Left lung (tissue), 10 donors: Measurements from ENCODE around the gene TOMM6. TPM values are rescaled to one million over a fixed set of nuclear protein-coding genes. Genes with fewer than 3 reads are reported as not detected.

Source experiments
- ATAC-seq: fragments of 200-7000 bp; cut with Tn5 transposase; one replicate; pipeline ENCODE4 v1.9.1; 2020; ENCODE audit warnings: moderate library complexity
- DNase-seq, 4 donors: peaks; one replicate each; pipeline ENCODE4 v3.0.0-alpha.2; 2013 to 2020
- H3K27ac ChIP-seq, 2 donors: fragments of 200-600 bp; sonication (generic) in 1 of 2; one replicate each; pipeline versions ENCODE4 v1.5.0 to v1.8.0; 2020 to 2021
- H3K27me3 ChIP-seq, 2 donors: fragments of 200-600 bp; sonication (generic) in 1 of 2; one replicate each; pipeline versions ENCODE4 v1.5.0 to v1.8.0; 2020 to 2021
- H3K36me3 ChIP-seq, 2 donors: fragments of 200-600 bp; sonication (generic) in 1 of 2; one replicate each; pipeline versions ENCODE4 v1.5.0 to v1.8.0; 2020 to 2021
- H3K4me1 ChIP-seq, 2 donors: fragments of 200-600 bp; one replicate each; pipeline ENCODE4 v1.8.0; 2021
- H3K4me3 ChIP-seq, 2 donors: fragments of 200-600 bp; sonication (generic) in 1 of 2; one replicate each; pipeline versions ENCODE4 v1.5.0 to v1.8.0; 2020 to 2021; ENCODE audit warnings: mild to moderate bottlenecking in 1 of 2
- H3K9me3 ChIP-seq, 2 donors: fragments of 200-600 bp; sonication (generic) in 1 of 2; one replicate each; pipeline versions ENCODE4 v1.5.0 to v1.8.0; 2020 to 2021
- intact Hi-C, 2 donors: fragments of 100-400 bp; cut with DNase I; formaldehyde crosslinking; loops; one replicate each; pipeline versions ENCODE4 v1.11.2 to v1.14.2; 2022
- polyA plus RNA-seq, 6 donors: library from polyadenylated mRNA; unstranded; fragments of 120-200 nt; gene quantifications; one replicate each; pipeline ENCODE4 v1.2.1, GENCODE V29; 2013; ENCODE audit not compliant: insufficient read length in 6 of 6
- total RNA-seq, 2 donors: library from RNA; stranded (reverse); fragmentation: NEBNext Ultra II Directional; extraction: Animal tissue kit (Norgen Biotek cat#: 25700); gene quantifications; one replicate each; pipeline ENCODE4 v1.2.1, GENCODE V29; 2021
- TF ChIP-seq, protein P1 (sequence below), 2 donors: fragments of 200-600 bp; sonication (generic) in 1 of 2; IDR thresholded peaks; one replicate each; pipeline versions ENCODE4 v1.5.0 to v1.8.0; 2021; ENCODE audit warnings: antibody characterized with exemption in 2 of 2
- donor health status: DM: no; HTN: yes; CAD: no.
- donor health status: DM: no; HTN: no; CAD: no.

Gene TOMM6
- total and polyA plus RNA-seq, 8 donors, result 169 to 203 (median 188) TPM

DNA sequence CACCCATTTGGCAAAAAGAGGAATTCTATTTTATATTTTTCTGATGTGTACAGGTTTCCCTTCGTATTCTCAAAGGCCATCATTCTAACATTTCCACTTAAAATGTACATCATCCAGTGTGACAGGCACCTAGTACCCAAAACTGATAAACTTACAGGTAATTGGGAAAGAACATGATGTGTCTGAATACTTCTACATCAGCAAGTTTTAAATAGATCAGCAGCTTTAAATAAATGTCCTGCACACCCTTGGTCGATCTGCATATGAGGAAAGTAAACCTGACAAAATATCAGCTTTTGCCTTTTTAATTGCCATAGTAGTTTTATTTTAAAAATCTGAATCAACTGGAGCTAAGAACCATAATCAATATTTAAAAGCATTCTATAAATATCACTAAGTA lies 26.5 kb downstream of the TOMM6 start:
- no peak overlapping the region for H3K27ac ChIP-seq
- H3K9me3 ChIP-seq, result no peaks in the 10 kb centered on the region
- H3K4me3 ChIP-seq, result no peak overlapping the region
- H3K36me3 ChIP-seq, result no peaks in the 10 kb centered on the region
- no peaks in the 10 kb centered on the region for H3K27me3 ChIP-seq
- TF ChIP-seq, protein P1, sequence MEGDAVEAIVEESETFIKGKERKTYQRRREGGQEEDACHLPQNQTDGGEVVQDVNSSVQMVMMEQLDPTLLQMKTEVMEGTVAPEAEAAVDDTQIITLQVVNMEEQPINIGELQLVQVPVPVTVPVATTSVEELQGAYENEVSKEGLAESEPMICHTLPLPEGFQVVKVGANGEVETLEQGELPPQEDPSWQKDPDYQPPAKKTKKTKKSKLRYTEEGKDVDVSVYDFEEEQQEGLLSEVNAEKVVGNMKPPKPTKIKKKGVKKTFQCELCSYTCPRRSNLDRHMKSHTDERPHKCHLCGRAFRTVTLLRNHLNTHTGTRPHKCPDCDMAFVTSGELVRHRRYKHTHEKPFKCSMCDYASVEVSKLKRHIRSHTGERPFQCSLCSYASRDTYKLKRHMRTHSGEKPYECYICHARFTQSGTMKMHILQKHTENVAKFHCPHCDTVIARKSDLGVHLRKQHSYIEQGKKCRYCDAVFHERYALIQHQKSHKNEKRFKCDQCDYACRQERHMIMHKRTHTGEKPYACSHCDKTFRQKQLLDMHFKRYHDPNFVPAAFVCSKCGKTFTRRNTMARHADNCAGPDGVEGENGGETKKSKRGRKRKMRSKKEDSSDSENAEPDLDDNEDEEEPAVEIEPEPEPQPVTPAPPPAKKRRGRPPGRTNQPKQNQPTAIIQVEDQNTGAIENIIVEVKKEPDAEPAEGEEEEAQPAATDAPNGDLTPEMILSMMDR (IDR thresholded peaks at IDR 0.05), result no peak
- ATAC-seq, result no peak
- no peak for DNase-seq
- intact Hi-C loops, result no loop called here
- no peaks in the 10 kb centered on the region for H3K4me1 ChIP-seq

DNA sequence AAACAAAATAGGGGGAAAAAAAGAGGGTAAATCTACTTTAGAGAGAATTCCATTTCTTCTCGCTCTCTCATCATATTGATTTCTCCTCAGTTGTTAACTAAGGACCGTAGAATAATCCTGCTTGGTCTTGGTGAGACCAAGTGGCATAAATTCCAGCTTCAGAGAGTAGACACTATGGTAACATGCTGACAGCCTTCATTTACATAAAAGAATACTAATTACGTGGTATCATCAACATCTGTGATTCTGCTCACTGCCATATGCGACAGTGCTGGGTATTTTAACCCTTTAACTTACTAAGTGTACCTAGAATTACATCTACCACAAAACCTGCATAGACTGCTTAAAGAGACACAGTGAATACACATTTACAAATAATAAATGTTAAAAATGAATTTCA lies 27.1 kb downstream of the TOMM6 start:
- H3K9me3 ChIP-seq, result no peaks in the 10 kb centered on the region
- H3K27me3 ChIP-seq, result no peaks in the 10 kb centered on the region
- no peak for ATAC-seq
- no peaks in the 10 kb centered on the region for H3K4me1 ChIP-seq
- TF ChIP-seq, protein P1 (IDR thresholded peaks at IDR 0.05), result no peak
- intact Hi-C loops, result no loop called here
- H3K4me3 ChIP-seq, result no peak overlapping the region
- DNase-seq, result no peak
- H3K36me3 ChIP-seq, result no peaks in the 10 kb centered on the region
- H3K27ac ChIP-seq, result no peak overlapping the region

DNA sequence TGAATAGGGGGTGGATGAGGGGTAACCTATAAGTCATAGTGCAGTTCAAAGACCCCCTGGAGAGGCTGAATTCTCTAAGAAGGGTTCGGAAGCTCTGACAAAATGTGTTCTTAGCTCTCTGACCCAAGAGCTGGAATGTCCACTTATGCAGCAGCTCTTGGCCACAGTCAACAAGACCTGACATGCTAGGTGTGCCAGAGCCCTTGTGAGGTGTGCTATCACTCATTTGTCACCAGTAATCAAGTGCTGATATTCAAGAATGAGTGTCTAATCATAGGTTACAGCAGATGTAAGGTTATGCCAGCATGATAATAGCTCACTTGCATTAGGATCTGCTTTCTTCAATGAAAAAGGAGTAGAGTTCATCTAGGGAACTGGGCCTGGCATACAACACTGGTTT lies 28.1 kb downstream of the TOMM6 start:
- intact Hi-C loops, result no loop called here
- TF ChIP-seq, protein P1 (IDR thresholded peaks at IDR 0.05), result no peak
- no peaks in the 10 kb centered on the region for H3K9me3 ChIP-seq
- H3K4me3 ChIP-seq, result no peak overlapping the region
- no peaks in the 10 kb centered on the region for H3K27me3 ChIP-seq
- ATAC-seq, result peak; percentile 77
- H3K4me1 ChIP-seq, result no peaks in the 10 kb centered on the region
- H3K36me3 ChIP-seq, result no peaks in the 10 kb centered on the region
- DNase-seq, result no peak
- H3K27ac ChIP-seq, result no peak overlapping the region

DNA sequence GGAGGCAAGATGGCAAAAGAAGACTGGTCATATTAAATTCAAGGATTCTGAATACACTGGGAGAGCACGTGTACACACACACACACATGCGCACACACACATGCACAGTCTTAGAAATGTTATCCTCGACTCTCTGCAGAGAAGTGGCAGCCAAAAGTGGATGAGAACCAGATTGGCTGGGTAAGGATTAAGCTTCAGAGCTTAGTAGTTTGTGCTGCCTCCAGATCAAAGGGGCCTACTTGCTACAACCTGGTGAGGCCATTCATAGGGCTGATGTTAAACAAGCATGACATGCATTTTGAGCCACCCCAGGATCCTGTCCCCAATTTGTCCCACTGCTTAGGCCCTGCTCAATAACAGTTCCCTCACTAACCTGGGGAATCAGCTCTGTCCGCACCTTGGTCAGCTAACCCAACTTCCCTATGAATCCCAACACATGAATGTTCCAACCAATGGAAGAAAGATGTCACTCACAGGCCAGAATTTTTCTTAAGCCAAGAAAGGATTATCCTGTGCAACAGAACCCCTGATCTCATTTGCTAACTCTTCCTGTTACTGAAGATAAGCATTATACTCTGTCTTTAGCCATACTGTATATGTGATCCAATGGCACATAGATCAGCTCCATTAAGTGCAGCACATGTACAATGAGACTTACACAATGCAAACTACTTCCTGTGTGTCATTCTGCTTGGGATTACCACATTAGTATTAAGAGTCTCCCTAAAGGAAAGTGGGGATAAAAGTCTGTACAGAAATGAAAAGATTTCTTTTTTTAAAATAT lies 31.0 kb downstream of the TOMM6 start:
- ATAC-seq (no peak), DNase-seq (no peak)
- no peaks in the 10 kb centered on the region for H3K27me3 ChIP-seq
- H3K4me1 ChIP-seq, result no peaks in the 10 kb centered on the region
- TF ChIP-seq, protein P1 (IDR thresholded peaks at IDR 0.05), result no peak
- no peaks in the 10 kb centered on the region for H3K36me3 ChIP-seq
- no peaks in the 10 kb centered on the region for H3K9me3 ChIP-seq
- no peak overlapping the region for H3K27ac ChIP-seq
- intact Hi-C loops, result no loop called here
- no peak overlapping the region for H3K4me3 ChIP-seq

DNA sequence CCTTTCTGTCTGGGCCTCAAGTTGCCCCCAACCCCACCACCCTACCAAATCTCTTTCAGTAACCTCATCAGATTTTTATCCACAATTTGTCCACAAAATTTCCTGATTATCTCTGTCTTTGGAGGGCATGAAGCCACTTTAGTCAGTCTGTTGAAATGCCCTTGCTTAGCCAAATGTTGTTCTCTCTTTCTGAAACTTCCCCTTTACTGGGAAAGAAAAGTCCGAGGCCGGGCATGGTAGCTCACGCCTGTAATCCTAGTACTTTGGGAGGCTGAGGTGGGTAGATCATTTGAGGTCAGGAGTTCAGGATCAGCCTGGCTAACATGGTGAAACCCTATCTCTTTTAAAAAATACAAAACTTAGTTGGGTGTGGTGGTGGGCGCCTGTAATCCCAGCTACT lies 33.8 kb downstream of the TOMM6 start:
- H3K4me3 ChIP-seq, result no peak overlapping the region
- ATAC-seq (no peak), DNase-seq (no peak)
- intact Hi-C loops, result no loop called here
- TF ChIP-seq, protein P1 (IDR thresholded peaks at IDR 0.05), result no peak
- H3K27me3 ChIP-seq, result no peaks in the 10 kb centered on the region
- H3K27ac ChIP-seq, result no peak overlapping the region
- no peaks in the 10 kb centered on the region for H3K4me1 ChIP-seq
- no peaks in the 10 kb centered on the region for H3K36me3 ChIP-seq
- H3K9me3 ChIP-seq, result no peaks in the 10 kb centered on the region
